Esophagus (tissue), 2 donors: Measurements from ENCODE around the gene SLAMF7. TPM values are rescaled to one million over a fixed set of nuclear protein-coding genes. Genes with fewer than 3 reads are reported as not detected.

Experiments
- H3K27ac ChIP-seq, 2 donors: one replicate each; pipeline ENCODE4 v1.5.1; 2013; ENCODE audit warnings: low read depth in 2 of 2, mild to moderate bottlenecking in 2 of 2, inconsistent platforms in 1 of 2, low read length in 1 of 2, moderate library complexity in 1 of 2
- H3K27me3 ChIP-seq, 2 donors: one replicate each; pipeline ENCODE4 v1.6.1; 2013; ENCODE audit warnings: low read length in 2 of 2, control low read depth in 1 of 2, mild to moderate bottlenecking in 1 of 2; ENCODE audit not compliant: insufficient read depth in 2 of 2, control insufficient read depth in 1 of 2
- H3K36me3 ChIP-seq, 2 donors: one replicate each; pipeline ENCODE4 v1.6.1; 2013; ENCODE audit warnings: low read length in 1 of 2; ENCODE audit not compliant: control insufficient read depth in 2 of 2, insufficient read depth in 2 of 2
- H3K4me1 ChIP-seq, 2 donors: one replicate each; pipeline ENCODE4 v1.6.1; 2013; ENCODE audit warnings: low read length in 1 of 2; ENCODE audit not compliant: control insufficient read depth in 2 of 2, insufficient read depth in 2 of 2
- H3K4me3 ChIP-seq, 2 donors: one replicate each; pipeline ENCODE4 v1.5.1; 2013; ENCODE audit warnings: low read length in 2 of 2, mild to moderate bottlenecking in 2 of 2, low read depth in 1 of 2, moderate library complexity in 1 of 2
- H3K9me3 ChIP-seq, 2 donors: one replicate each; pipeline ENCODE4 v1.6.1; 2013; ENCODE audit warnings: mild to moderate bottlenecking in 2 of 2, low read depth in 1 of 2, low read length in 1 of 2, moderate library complexity in 1 of 2; ENCODE audit not compliant: control insufficient read depth in 2 of 2, insufficient read depth in 1 of 2
- WGBS, 2 donors: extraction: QIAGEN DNeasy Blood & Tissue Kit; methylation state at CpG; one replicate each; pipeline ENCODE4 v1.1.7; 2013; 5-methylcytosine and 5-hydroxymethylcytosine counted together
- polyA plus RNA-seq, 2 donors: library from polyadenylated mRNA; stranded (reverse); fragments of 200-250 nt; gene quantifications; one replicate each; pipeline ENCODE4 v1.2.3, GENCODE V29; 2013
- donor health status: healthy with polysubstance abuse.
- donor health status: Bipolar disorder and iron deficiency.

The SLAMF7 gene
- polyA plus RNA-seq, 2 donors = 2.9 to 4.0 TPM

DNA sequence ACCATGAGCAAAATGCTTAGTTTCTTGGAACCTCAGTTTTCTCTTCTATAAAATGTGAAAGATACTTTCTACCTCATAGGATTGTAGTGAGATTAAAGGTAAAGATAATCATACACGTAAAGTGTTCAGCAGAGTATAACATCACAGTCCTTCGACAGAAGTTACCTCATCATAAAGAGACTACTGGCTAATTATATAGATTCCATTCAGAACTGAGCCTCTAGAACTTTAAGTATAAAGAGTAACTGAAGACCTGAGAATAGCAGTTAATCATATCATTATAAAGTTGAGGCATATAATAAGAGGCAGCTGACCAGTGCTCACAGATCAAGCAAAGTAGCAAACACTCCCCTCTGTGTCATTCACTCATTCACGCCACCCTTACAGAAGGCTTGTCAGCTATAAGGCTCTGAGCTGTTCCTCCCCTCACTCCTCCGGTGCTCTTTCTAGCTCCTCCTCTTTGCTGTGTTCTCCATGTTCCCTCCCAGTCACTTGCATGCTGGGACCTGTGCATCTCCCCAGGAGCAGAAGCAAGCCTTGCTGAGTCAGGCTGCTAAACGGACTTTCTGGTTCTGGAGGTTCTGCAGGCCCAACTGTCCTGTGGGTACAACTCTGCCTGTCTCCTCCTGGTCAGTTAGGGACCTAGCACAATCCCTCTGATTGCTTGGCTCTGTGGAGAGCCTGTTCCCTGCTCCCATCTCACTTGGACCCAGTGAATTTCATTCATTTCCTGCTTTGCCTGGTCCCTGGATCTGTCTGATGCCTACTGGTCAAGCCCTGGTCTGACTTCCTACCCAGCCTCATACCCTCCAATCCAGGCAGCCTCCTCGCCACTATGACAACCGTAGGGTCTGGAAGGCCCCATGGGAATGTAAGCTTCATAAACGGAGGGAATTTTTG, 28.6 kb downstream of the SLAMF7 start:
- no peaks in the 10 kb centered on the region for H3K27me3 ChIP-seq
- H3K4me1 ChIP-seq = peaks cover 0 to 7% of the 10 kb centered on the region in 2 donors
- peak overlapping the region; percentile 94 to 95 for H3K27ac ChIP-seq
- H3K9me3 ChIP-seq = no peaks in the 10 kb centered on the region
- no peaks in the 10 kb centered on the region for H3K36me3 ChIP-seq
- 43 to 49% methylated on average over 8 of the region's 8 CpGs for WGBS, 2 donors
- peak overlapping the region in 1 of 2 donors; percentile 20 for H3K4me3 ChIP-seq

DNA sequence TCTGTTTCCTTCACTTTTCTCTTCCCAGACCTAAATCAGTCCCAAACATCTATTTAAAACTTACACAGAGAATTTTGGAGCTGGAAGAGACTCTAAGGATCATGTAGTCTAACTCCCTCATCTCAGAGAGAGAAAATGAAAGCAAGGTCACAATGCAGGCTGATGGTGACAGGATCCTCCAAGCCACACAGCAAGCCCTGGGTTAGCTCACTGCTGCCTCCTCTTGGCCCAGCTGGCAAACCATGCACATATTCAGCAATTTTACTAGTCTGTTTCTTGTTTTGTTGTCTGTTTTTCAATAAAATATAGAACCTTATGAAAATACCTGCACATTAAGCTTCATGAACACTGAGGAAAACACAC, 29.2 kb downstream of the SLAMF7 start:
- H3K4me3 ChIP-seq = peak overlapping the region in 1 of 2 donors; percentile 20
- no peaks in the 10 kb centered on the region for H3K9me3 ChIP-seq
- H3K4me1 ChIP-seq = peaks cover 0 to 4% of the 10 kb centered on the region in 2 donors
- no peaks in the 10 kb centered on the region for H3K27me3 ChIP-seq
- H3K27ac ChIP-seq = peak overlapping the region; percentile 94 to 95
- H3K36me3 ChIP-seq = no peaks in the 10 kb centered on the region

DNA sequence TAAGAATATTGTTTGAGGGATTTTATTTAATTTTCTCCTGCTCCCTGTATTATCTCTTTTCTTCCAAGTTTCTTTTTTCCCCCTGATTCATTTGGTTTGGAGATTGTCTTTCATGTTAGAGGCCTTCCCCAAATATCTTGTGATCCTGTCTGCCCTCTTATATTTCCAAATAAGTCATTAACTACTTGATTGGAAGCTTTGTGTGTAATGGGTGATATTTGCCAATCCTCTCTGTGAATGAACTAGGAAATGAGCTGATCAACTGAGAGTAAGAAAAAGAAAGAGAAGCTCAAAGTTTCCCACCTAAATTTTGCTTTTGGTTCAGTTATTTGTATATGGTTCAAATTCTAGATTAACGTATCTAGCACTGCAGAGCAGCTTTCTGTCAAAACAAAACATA, 33.3 kb downstream of the SLAMF7 start:
- WGBS, 2 donors = 82 to 95% methylated on average over 1 of the region's 1 CpG
- no peaks in the 10 kb centered on the region for H3K27me3 ChIP-seq
- H3K9me3 ChIP-seq = no peaks in the 10 kb centered on the region
- no peaks in the 10 kb centered on the region for H3K4me1 ChIP-seq
- H3K36me3 ChIP-seq = no peaks in the 10 kb centered on the region
- H3K4me3 ChIP-seq = no peak overlapping the region
- no peak overlapping the region for H3K27ac ChIP-seq

DNA sequence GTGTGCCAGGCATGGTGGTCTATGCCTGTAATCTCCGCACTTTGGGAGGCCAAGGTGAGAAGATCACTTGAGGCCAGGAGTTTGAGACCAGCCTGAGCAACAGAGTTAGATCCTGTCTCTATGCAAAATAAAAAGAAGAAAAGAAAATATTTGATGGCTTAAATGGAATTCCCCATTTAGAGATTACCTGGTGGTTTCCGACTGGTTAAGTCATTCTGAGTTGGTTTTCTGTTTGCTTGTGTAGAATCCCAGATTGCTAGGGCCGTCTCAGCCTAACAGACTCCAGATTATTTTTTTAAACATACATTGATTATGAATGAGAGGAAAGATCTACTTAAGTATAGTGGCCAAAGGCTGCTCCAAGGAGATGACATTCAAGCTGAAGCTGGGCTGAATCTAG, 34.0 kb downstream of the SLAMF7 start:
- WGBS, 2 donors = 66 to 70% methylated on average over 3 of the region's 3 CpGs
- no peaks in the 10 kb centered on the region for H3K4me1 ChIP-seq
- no peaks in the 10 kb centered on the region for H3K36me3 ChIP-seq
- no peaks in the 10 kb centered on the region for H3K9me3 ChIP-seq
- H3K27ac ChIP-seq = no peak overlapping the region
- H3K27me3 ChIP-seq = no peaks in the 10 kb centered on the region
- H3K4me3 ChIP-seq = no peak overlapping the region

DNA sequence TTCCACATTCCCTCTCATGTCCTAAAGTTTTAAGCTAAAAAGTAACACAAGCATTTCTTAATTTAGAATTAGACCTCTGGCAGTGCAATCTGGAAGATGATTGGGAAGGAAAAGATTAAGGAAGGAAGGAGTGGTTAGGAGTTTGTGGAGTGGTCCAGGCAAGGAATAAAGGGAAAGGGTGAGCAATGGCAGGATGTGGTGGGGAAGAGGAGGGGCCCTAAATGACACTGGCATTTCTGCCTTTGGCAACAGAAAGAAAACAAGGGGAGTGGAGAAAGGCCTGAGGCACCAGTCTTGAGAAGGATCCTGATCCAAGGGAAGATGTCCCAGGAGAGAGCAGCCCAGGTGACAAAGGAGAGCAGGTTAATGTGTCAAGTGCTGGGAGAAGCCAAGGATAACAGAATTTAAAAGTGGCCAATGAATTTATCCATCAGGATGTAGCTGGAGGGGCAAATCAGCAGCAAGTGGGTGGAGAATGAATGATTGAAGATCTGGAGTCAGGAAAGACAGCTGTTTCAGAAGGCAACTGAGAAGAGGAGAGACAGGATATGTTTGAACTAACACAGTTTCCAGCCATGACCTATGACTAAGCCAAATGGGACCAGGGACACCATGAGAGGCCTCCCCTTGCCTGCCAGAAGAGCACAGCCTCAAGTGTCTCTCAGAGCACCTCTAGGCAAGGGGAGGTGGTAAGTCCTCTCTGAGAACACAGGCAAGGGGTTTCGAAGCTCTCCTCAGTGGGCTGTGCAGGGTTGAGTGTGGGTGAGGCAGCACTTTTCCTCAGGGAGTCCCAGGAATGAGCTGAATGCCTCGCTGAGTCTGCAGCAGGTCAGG, 36.1 kb downstream of the SLAMF7 start:
- Histone ChIP-seq H3K9me3 (no peaks in the 10 kb centered on the region), H3K4me3 (no peak overlapping the region), H3K36me3 (no peaks in the 10 kb centered on the region), H3K27ac (no peak overlapping the region), H3K4me1 (no peaks in the 10 kb centered on the region), H3K27me3 (no peaks in the 10 kb centered on the region)
- 76 to 89% methylated on average over 2 of the region's 2 CpGs for WGBS, 2 donors

DNA sequence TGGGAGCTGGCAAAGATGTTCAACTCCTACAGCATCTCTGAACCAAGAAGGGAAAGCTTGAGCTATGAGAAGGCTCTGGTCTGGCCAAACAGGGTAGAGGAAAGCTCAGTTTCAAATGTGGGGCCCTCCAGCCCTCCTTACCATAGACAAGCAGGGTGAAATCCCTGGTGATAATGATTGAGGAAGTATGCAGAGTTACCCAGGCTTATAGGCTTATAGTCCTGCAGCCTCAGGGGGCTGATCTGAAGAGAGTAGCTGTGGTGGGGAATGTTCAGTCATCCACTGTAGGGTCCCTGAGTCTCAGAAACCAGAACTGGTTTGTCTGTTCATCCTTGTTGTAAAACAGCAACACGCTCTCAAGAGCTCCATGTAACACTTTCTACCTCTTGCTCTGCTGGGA, 37.1 kb downstream of the SLAMF7 start:
- H3K4me3 ChIP-seq = no peak overlapping the region
- no peaks in the 10 kb centered on the region for H3K27me3 ChIP-seq
- WGBS, 2 donors = 93 to 100% methylated on average over 1 of the region's 1 CpG
- H3K4me1 ChIP-seq = peaks cover 0 to 5% of the 10 kb centered on the region in 2 donors
- H3K27ac ChIP-seq = no peak overlapping the region
- H3K9me3 ChIP-seq = no peaks in the 10 kb centered on the region
- H3K36me3 ChIP-seq = no peaks in the 10 kb centered on the region

DNA sequence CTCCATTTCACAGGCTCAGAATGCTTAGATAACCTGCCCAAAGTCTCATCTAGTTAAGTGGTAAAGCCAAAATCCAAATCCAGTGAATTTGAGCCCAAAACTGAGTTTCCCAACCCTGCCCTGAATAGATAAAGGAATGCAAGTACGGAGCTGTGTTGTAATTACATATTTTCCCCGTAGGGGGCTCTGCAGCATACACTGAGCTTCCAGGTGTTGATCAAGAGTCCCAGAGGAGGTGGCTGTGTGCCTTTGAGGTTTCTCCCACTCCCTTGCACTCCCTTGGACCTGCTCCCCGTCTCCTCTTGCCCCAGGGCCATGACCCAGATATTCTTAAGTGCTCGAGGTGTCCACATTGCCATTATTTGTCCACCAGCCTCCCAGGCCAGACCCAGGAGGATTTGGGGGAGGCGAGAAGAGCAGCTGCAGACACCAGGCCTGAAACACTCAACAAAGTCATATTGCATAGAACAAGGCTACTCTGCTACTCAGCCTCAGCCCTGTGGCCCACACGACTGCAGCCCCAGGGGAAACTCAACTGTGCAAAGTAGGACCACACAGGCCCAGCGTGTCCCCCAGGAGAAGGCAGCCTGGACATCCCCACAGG, 38.5 kb downstream of the SLAMF7 start:
- Histone ChIP-seq H3K4me3 (no peak overlapping the region), H3K36me3 (no peaks in the 10 kb centered on the region), H3K27ac (no peak overlapping the region), H3K4me1 (peaks cover 0 to 12% of the 10 kb centered on the region in 2 donors), H3K27me3 (no peaks in the 10 kb centered on the region), H3K9me3 (no peaks in the 10 kb centered on the region)
- 55 to 62% methylated on average over 7 of the region's 7 CpGs for WGBS, 2 donors

DNA sequence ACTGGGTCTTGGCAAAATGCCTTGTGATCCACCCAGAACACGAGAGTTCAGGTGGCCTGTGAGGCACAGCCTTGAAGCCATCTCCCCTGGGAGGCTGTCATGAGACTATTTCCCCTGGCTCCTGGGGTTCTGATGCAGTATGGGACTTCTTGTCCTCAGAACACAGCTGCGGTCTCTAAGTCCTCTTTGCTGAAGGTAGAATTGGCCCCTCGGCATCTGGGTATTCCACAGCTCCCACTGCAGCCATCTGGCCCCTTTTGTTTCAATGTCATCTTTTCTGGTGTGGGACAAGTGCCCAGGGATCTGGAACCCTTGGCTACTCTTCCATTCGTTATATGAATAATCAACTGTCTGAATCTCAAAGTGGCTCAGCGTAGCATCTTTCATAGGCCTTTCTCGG, 39.9 kb downstream of the SLAMF7 start:
- Histone ChIP-seq H3K4me1 (peaks cover 0 to 12% of the 10 kb centered on the region in 2 donors), H3K4me3 (no peak overlapping the region), H3K9me3 (no peaks in the 10 kb centered on the region), H3K27ac (no peak overlapping the region), H3K27me3 (no peaks in the 10 kb centered on the region), H3K36me3 (no peaks in the 10 kb centered on the region)
- WGBS, 2 donors = 88% methylated on average over 6 of the region's 6 CpGs

DNA sequence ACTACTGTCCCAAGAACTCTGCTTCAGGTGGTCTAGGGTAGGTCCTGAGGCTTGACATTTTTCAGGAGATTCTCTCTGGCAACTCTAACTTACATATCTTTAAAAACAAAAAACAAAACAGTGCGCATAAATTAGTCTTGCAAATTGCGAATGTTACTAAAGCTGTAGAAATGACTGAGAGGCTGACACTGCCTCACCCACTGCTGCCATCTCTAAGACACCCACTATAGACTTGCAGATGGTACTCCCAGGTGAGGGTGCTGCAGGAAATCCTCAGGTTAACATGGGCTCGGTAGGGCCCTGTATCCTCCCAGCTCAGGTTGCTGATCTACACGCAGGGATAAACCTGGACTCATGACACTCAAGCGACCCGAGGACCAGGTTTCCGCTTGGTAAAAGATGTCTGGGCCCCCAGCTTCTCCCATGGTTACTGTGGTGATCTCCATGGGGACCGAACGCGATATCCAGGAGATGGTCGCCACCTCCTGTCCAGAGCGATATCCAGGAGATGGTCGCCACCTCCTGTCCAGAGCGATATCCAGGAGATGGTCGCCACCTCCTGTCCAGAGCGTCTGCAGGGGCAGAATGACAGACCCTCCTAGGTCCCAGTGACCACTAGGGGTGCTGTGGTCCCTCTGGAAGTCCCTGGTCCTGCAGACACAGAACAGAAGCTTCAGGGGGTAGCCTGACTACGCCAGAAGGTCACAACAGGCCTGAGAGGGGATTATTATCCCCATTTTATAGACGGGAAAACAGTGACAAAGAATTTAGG, 40.8 kb downstream of the SLAMF7 start:
- Histone ChIP-seq H3K4me3 (no peak overlapping the region), H3K27me3 (no peaks in the 10 kb centered on the region), H3K9me3 (no peaks in the 10 kb centered on the region), H3K27ac (peak overlapping the region; percentile 40 to 59), H3K4me1 (peaks cover 0 to 12% of the 10 kb centered on the region in 2 donors), H3K36me3 (no peaks in the 10 kb centered on the region)
- 91 to 92% methylated on average over 18 of the region's 18 CpGs for WGBS, 2 donors
